Putamen (tissue), 1 donor: ENCODE data around the gene HLA-DPB1.

ENCODE experiments used
- DNase-seq: peaks from one replicate; pipeline ENCODE4 v3.0.0-alpha.2; 2016; ENCODE audit warnings: low spot score

Gene HLA-DPB1

DNA sequence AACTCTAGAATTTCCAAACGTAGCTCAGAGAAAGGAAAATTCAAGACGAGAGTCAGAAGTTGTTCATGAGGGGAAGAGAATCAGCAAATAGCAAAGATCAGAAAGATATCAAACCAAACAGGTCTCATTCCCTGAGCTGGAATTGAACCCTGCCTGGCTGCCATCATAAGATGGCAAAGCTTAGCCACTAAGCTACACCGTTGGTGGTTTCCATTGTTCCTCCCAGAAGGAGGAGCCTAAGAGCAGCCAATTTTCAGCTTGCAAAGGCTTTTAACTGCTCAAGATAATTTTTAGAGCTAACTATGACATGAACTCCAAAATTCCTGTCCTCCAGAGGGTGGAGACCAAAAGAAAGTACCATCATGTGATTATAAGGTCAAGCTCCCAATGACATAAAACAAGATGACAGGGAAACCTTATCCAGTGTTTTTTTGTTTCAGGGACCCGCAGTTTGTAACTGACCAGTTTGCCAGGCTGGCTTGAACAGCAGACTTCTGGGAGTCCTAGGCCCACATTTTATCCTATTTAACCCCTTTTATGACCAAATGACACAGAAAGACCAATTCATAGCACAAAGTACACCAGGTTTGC is 60.6 kb downstream of the HLA-DPB1 start:
- DNase-seq: no peak
